ENCODE data around the gene DOCK2.

GRCh38 chr5:169954786-169955185, 317.7 kb downstream of the DOCK2 start:
- no peak for TF ChIP-seq CTCF (conservative IDR thresholded peaks at IDR 0.05)
- no peak for TF ChIP-seq ZFX (IDR thresholded peaks at IDR 0.05)
